Left ventricle myocardium inferior (tissue), 1 donor: ENCODE results near the gene SOX18. TPM values are rescaled to one million over a fixed set of nuclear protein-coding genes. Genes with fewer than 3 reads are reported as not detected.
A peak's percentile ranks its signal among the peaks of the same experiment; 100 is the strongest.

Experiments used
- DNase-seq: peaks from one replicate; pipeline ENCODE4 v3.0.0-alpha.2; 2020
- H3K27ac ChIP-seq: fragments of 200-600 bp; replicated peaks from 2 replicates; pipeline ENCODE4 v1.8.0; 2021
- H3K27me3 ChIP-seq: fragments of 200-600 bp; 2 replicates; pipeline ENCODE4 v1.8.0; 2021; ENCODE audit warnings: low read depth
- H3K36me3 ChIP-seq: fragments of 200-600 bp; 2 replicates; pipeline ENCODE4 v1.8.0; 2021
- H3K4me1 ChIP-seq: fragments of 200-600 bp; 2 replicates; pipeline ENCODE4 v1.8.0; 2021
- H3K4me3 ChIP-seq: fragments of 200-600 bp; 2 replicates; pipeline ENCODE4 v1.8.0; 2021; ENCODE audit warnings: mild to moderate bottlenecking, moderate library complexity
- H3K9me3 ChIP-seq: fragments of 200-600 bp; replicated peaks from 2 replicates; pipeline ENCODE4 v1.8.0; 2021
- CTCF ChIP-seq: fragments of 200-600 bp; IDR thresholded peaks from 2 replicates; pipeline ENCODE4 v1.8.0; 2021; ENCODE audit warnings: antibody characterized with exemption, mild to moderate bottlenecking, borderline replicate concordance
- intact Hi-C: fragments of 100-400 bp; cut with micrococcal nuclease; formaldehyde crosslinking; loops from one replicate; pipeline ENCODE4 v1.11.0; 2022
- total RNA-seq: library from RNA; stranded (reverse); fragmentation: NEBNext Ultra II Directional; extraction: Animal tissue kit (Norgen Biotek cat#: 25700); gene quantifications from one replicate; pipeline ENCODE4 v1.2.1, GENCODE V29; 2021
- donor health status: DM: no; HTN: yes; CAD: no; lungs with severe emphysema.

Gene SOX18
- total RNA-seq, 1 donor from 2014 or later = 30.5 TPM

GRCh38 chr20:64053841-64054661 is 4.6 kb upstream of the SOX18 start:
- DNase-seq = peak; percentile 75
- H3K4me3 ChIP-seq = peak overlapping the region; percentile 56

GRCh38 chr20:64052987-64053840 is 3.8 kb upstream of the SOX18 start:
- Histone ChIP-seq H3K27me3 (peaks cover 88% of the 10 kb centered on the region), H3K27ac (peak overlapping the region; percentile 95), H3K36me3 (peaks cover 5% of the 10 kb centered on the region), H3K4me1 (peaks cover 77% of the 10 kb centered on the region), H3K9me3 (no peaks in the 10 kb centered on the region), H3K4me3 (peak overlapping the region; percentile 44)
- DNase-seq = no peak
- no peak for TF ChIP-seq CTCF
- intact Hi-C loops = no loop called here

More at GRCh38 chr20:64053841-64054661, 4.6 kb upstream of the SOX18 start:
- Histone ChIP-seq H3K9me3 (no peaks in the 10 kb centered on the region), H3K36me3 (no peaks in the 10 kb centered on the region), H3K27me3 (peaks cover 80% of the 10 kb centered on the region), H3K4me1 (peaks cover 74% of the 10 kb centered on the region), H3K27ac (peak overlapping the region; percentile 95)
- no peak for TF ChIP-seq CTCF
- intact Hi-C loops = no loop called here

- no peak for DNase-seq
- intact Hi-C loops = no loop called here
- peaks cover 94% of the 10 kb centered on the region for H3K27me3 ChIP-seq
- H3K9me3 ChIP-seq = no peaks in the 10 kb centered on the region
- H3K4me3 ChIP-seq = peak overlapping the region; percentile 44
- peak overlapping the region; percentile 95 for H3K27ac ChIP-seq
- no peak for TF ChIP-seq CTCF
- peaks cover 11% of the 10 kb centered on the region for H3K36me3 ChIP-seq
- H3K4me1 ChIP-seq = peaks cover 72% of the 10 kb centered on the region
These were observed 2.9 kb upstream of the SOX18 start for GRCh38 chr20:64052326-64052722.

- Histone ChIP-seq H3K27ac (peak overlapping the region; percentile 95), H3K9me3 (no peaks in the 10 kb centered on the region), H3K27me3 (peaks cover 94% of the 10 kb centered on the region), H3K4me3 (peak overlapping the region; percentile 71), H3K36me3 (peaks cover 15% of the 10 kb centered on the region), H3K4me1 (peaks cover 67% of the 10 kb centered on the region)
- DNase-seq = peak; percentile 77
- intact Hi-C loops = no loop called here
- TF ChIP-seq CTCF = no peak
These were observed 2.3 kb upstream of the SOX18 start for GRCh38 chr20:64051561-64052325.

GRCh38 chr20:64051033-64051452 is 1.6 kb upstream of the SOX18 start:
- peaks cover 60% of the 10 kb centered on the region for H3K4me1 ChIP-seq
- peak overlapping the region; percentile 95 for H3K27ac ChIP-seq
- peak overlapping the region; percentile 71 for H3K4me3 ChIP-seq
- H3K27me3 ChIP-seq = peaks cover 94% of the 10 kb centered on the region
- no peak for TF ChIP-seq CTCF
- no peak for DNase-seq
- no peaks in the 10 kb centered on the region for H3K9me3 ChIP-seq
- peaks cover 19% of the 10 kb centered on the region for H3K36me3 ChIP-seq
- intact Hi-C loops = no loop called here
